Lower leg skin (tissue), 4 donors: ENCODE results near the gene CPNE6. TPM values are rescaled to one million over a fixed set of nuclear protein-coding genes. Genes with fewer than 3 reads are reported as not detected.
A peak's percentile ranks its signal among the peaks of the same experiment; 100 is the strongest.

Experiments used
- DNase-seq, 2 donors: peaks; one replicate each; pipeline ENCODE4 v3.0.0-alpha.2; 2019; ENCODE audit warnings: low spot score in 2 of 2
- H3K4me3 ChIP-seq: fragments of 200-600 bp; sonication (generic); 2 replicates; pipeline ENCODE4 v1.5.1; 2017; ENCODE audit warnings: mild to moderate bottlenecking, low read depth; ENCODE audit not compliant: poor library complexity, severe bottlenecking
- CTCF ChIP-seq, 3 donors: fragments of 450-650 bp; IDR thresholded peaks; one replicate each; pipeline ENCODE4 v1.5.1; 2016; ENCODE audit warnings: antibody characterized with exemption in 3 of 3, mild to moderate bottlenecking in 3 of 3, moderate library complexity in 2 of 3
- POLR2A ChIP-seq, 2 donors: fragments of 450-650 bp; IDR thresholded peaks; one replicate each; pipeline ENCODE4 v1.6.1; 2016 to 2017; ENCODE audit warnings: antibody characterized with exemption in 2 of 2, mild to moderate bottlenecking in 1 of 2, moderate library complexity in 1 of 2
- WGBS, 2 donors: methylation state at CpG; one replicate each; pipeline ENCODE4 v1.1.5; 2018; 5-methylcytosine and 5-hydroxymethylcytosine counted together
- intact Hi-C: fragments of 100-400 bp; cut with DNase I; formaldehyde crosslinking; loops from one replicate; pipeline ENCODE4 v1.15.0; 2023; ENCODE audit warnings: low total_unique reads
- total RNA-seq, 4 donors: library from RNA; depleted of rRNA; stranded (reverse); fragments of >200 nt; gene quantifications; one replicate each; pipeline ENCODE4 v1.1.0, GENCODE V29; 2016

CPNE6 gene
- total RNA-seq, 4 donors from 2014 or later = 0.39 TPM; not detected in 3

DNA sequence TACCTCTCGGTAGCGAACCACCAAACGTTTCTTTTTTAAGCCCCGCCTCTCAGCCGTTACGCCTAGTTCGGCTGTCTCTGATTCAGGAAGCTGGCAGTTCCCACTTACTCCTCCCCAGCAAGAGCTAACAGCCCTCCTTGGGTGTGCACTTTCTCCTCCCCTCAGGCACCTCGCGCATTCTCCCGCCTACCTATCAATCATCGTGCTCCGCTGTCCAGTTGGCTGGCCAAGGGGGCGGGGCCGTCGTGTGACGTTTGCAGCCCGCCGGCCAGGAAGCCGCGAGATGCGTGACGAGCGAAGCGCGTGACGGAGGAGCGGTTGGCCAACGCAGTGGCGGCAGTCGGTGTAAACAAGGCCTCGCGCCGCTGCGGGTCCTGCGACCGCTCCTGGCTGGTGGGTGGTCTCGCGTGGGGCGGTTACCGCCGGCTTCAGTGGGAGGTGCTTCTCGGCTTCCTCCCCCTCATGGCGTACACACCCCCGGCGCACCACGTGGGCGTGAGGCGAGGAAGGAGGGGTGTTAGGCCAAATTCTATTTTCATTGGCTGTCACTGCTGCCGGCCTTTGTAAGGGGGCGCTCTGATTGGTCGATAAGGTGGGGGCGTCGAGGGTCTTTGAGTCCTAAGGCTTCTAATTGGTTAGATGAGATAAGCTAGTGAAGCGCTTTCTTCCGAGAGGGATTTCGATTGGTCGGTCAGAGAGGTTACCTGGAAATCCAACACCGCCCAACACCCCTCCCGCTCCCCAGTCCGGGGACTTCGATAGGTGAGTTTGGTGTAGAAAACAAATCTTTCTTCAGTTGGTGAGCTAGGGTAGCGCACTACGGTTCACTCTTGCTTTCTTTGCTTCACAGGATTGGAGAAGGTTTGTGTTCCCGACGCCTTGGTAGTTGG is 43.4 kb downstream of the CPNE6 start, which contains the start of the genes DCAF11 and NRL:
DCAF11 (plus strand) TSS at position 246 of the 890 bp plus-strand sequence. CDS start 818 bp downstream, outside the sequence.
NRL (minus strand) TSS at position 418 of the 890 bp plus-strand sequence. CDS start 32,101 bp downstream, outside the sequence.
- 0 to 1% methylated on average over 44 to 64 of the region's 65 CpGs for WGBS, 2 donors
- TF ChIP-seq CTCF (IDR thresholded peaks at IDR 0.05) (peak in 1 of 3 donors; percentile 90), POLR2A (IDR thresholded peaks at IDR 0.05) (no peak)
- H3K4me3 ChIP-seq = peak within 1 kb of the TSS; percentile 66
- peak; percentile 99 to 100 for DNase-seq
- intact Hi-C loops = no loop called here

DNA sequence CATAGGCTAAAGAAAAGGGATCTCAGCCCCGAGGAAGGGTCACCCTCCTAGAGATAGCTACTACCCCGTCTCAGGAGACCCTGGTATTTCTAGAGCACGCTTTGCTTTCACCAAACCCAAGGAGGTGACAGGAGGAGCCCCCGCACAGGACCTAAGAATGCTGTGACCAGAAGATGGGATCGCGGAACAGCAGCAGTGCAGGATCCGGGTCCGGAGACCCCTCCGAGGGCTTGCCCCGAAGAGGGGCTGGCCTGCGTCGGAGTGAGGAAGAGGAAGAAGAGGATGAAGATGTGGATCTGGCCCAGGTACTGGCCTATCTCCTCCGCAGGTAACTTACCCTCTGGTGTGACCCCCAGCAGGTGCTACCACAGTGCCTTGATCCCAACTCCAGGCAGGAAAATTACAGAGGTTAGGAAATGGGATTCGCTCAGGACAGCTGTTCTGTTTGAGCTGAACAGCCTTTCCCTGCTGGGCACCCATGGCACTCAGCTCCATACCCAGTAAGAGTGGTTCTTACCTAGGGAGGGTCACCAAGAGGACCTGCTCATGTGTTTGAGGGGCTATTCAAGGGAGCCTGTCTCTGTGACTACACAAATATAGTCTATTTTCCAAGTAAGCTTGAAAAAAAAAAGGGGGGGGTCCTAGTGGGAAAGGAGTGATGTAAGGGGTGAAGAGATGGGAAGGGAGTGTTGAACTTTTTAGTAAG is 44.2 kb downstream of the CPNE6 start:
- H3K4me3 ChIP-seq = peak overlapping the region; percentile 47
- DNase-seq = no peak
- intact Hi-C loops = no loop called here
- WGBS, 2 donors = 2 to 4% methylated on average over 14 of the region's 14 CpGs
- no peak for TF ChIP-seq POLR2A (IDR thresholded peaks at IDR 0.05)
- TF ChIP-seq CTCF (IDR thresholded peaks at IDR 0.05) = no peak

GRCh38 chr14:24116128-24116814 is 44.9 kb downstream of the CPNE6 start:
- WGBS, 2 donors = 81% methylated on average over 6 of the region's 6 CpGs
- intact Hi-C loops = no loop called here
- no peak for DNase-seq
- no peak for TF ChIP-seq POLR2A (IDR thresholded peaks at IDR 0.05)
- no peak for TF ChIP-seq CTCF (IDR thresholded peaks at IDR 0.05)
- H3K4me3 ChIP-seq = no peak overlapping the region

- WGBS, 2 donors = 86 to 91% methylated on average over 6 of the region's 6 CpGs
- intact Hi-C loops = no loop called here
- TF ChIP-seq CTCF (IDR thresholded peaks at IDR 0.05) (no peak), POLR2A (IDR thresholded peaks at IDR 0.05) (no peak)
- DNase-seq = no peak
- H3K4me3 ChIP-seq = no peak overlapping the region
Observed at GRCh38 chr14:24117179-24117578, 45.8 kb downstream of the CPNE6 start.

DNA sequence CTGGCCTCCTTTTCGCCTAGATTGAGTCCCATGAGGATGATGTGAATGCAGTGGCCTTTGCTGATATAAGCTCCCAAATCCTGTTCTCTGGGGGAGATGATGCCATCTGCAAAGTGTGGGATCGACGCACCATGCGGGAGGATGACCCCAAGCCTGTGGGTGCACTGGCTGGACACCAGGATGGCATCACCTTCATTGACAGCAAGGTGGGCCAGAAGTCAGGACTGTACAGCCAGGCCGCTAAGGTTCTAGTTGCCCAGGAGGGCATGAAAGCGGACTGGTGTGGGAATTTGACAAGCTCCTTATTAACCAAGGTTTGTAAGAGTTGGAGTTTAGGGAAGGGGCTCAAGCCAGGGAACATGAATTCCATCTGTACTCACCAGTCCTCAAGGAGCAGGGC is 48.3 kb downstream of the CPNE6 start:
- intact Hi-C loops = no loop called here
- H3K4me3 ChIP-seq = no peak overlapping the region
- no peak for DNase-seq
- 95 to 99% methylated on average over 6 of the region's 6 CpGs for WGBS, 2 donors
- TF ChIP-seq POLR2A (IDR thresholded peaks at IDR 0.05) = no peak
- no peak for TF ChIP-seq CTCF (IDR thresholded peaks at IDR 0.05)
